ENCODE data around the gene RAI14. TPM values are rescaled to one million over a fixed set of nuclear protein-coding genes. Genes with fewer than 3 reads are reported as not detected.
A peak's percentile ranks its signal among the peaks of the same experiment; 100 is the strongest.

The RAI14 gene
- 10 to 100 TPM; 24.2 to 40.1 (median 28.0) TPM for total RNA-seq

DNA sequence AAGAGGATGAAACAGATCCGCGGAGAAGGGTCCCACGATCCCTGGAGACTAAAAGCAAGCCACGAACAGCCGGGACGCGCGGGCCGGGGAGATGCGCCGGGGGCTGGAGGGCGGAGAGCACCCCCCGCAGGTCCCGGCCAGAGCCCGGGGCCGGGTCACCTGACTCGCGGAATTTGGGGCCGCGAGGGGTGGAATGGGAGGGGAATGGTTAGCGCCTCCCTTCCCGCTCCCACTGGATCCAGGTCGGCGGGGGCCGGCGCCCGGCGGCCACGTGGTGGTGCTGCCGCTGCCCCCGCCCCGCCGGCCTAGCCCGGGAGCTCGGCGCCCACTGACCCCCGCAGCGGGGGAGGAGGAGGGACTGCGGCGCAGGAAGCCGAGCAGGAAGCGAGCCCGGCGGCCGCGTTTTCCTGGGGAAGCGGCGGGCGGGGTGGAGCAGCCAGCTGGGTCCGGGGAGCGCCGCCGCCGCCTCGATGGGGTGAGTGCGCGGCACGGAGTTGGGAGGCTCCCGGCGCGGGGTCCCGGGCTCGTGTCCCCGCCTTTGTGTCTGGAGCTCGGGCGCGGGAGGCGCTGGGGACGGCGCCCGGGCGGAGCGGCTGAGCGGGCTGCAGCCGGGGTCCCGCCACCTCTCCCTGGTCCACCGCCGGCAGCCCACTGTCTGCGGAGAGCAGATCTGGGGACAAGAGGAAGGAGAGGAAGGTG is at the start of gene RAI14:
Gene RAI14 (plus strand): TSS at position 328 of the 699 bp plus-strand sequence. CDS start 30,592 bp downstream, outside the sequence.
- Histone ChIP-seq H3K27me3 (no peaks in the 10 kb centered on the region), H3K9me3 (no peaks in the 10 kb centered on the region), H3K27ac (peak within 1 kb of the TSS; percentile 91), H3K4me1 (peaks cover 26% of the 10 kb centered on the region), H3K4me3 (peak within 1 kb of the TSS; percentile 91), H3K36me3 (no peaks in the 10 kb centered on the region)
- WGBS: 0% methylated on average over 11 of the region's 79 CpGs
- DNase-seq (ENCODE audit: low spot score in 2 of 2): peak; percentile 81 to 87
- TF ChIP-seq POLR2A (IDR thresholded peaks at IDR 0.05) (no peak), CTCF (IDR thresholded peaks at IDR 0.05) (peak in 1 of 2 donors; percentile 23), POLR2AphosphoS5 (IDR thresholded peaks at IDR 0.05) (peak in 1 of 3 donors; percentile 54), EP300 (IDR thresholded peaks at IDR 0.05) (no peak)

- TF ChIP-seq CTCF (IDR thresholded peaks at IDR 0.05) (no peak), EP300 (IDR thresholded peaks at IDR 0.05) (no peak), POLR2AphosphoS5 (IDR thresholded peaks at IDR 0.05) (no peak), POLR2A (IDR thresholded peaks at IDR 0.05) (no peak)
- no peak overlapping the region for H3K27ac ChIP-seq
- WGBS: 70% methylated on average over 3 of the region's 3 CpGs
- no peak overlapping the region for H3K4me3 ChIP-seq
- H3K4me1 ChIP-seq: peaks cover 13% of the 10 kb centered on the region
- no peaks in the 10 kb centered on the region for H3K27me3 ChIP-seq
- H3K36me3 ChIP-seq: no peaks in the 10 kb centered on the region
- DNase-seq (ENCODE audit: low spot score in 2 of 2): no peak
- H3K9me3 ChIP-seq: no peaks in the 10 kb centered on the region
These were observed 47.8 kb upstream of the RAI14 start for GRCh38 chr5:34608368-34608767.

DNA sequence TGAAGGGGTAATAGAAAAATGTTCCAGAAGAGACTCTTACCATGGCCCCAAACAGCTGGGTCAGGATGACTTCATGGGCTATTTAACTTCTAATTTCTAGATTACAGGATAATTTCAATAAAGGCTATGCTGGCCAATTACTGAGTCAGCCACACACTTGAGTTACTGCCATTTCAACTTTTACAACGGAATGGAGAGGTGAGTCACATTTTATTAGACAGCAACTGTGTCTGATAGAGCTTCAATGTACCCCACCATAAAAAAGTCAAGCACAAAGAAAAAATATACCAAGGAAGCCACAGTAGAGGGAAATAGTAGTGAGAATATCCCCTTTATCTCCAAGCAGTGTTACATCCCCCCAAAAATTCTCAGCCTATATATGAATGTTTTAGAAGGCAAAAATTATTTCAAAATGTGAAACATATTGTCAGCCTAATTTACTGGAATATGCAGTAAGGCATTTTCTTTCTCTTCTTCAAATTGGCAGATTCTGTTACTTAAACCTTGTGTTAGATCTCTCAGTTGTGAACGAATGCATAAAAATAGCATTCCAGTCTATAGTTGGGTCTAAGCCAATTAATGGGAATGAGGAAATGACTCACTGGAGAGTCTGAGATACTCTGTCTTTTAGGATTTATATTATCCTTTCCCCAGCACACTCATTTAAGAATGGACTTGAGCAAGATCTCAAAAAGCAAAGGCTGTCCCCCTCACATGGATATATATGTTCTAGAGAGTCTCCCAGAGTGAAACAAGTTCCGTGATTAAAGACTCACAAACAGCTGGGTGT is 47.1 kb upstream of the RAI14 start:
- Histone ChIP-seq H3K36me3 (no peaks in the 10 kb centered on the region), H3K4me3 (no peak overlapping the region), H3K4me1 (peaks cover 13% of the 10 kb centered on the region), H3K27me3 (no peaks in the 10 kb centered on the region), H3K9me3 (no peaks in the 10 kb centered on the region), H3K27ac (peak overlapping the region; percentile 34)
- DNase-seq (ENCODE audit: low spot score in 2 of 2): no peak
- TF ChIP-seq POLR2A (IDR thresholded peaks at IDR 0.05) (no peak), CTCF (IDR thresholded peaks at IDR 0.05) (no peak), EP300 (IDR thresholded peaks at IDR 0.05) (no peak), POLR2AphosphoS5 (IDR thresholded peaks at IDR 0.05) (no peak)
- WGBS: 14% methylated on average over 3 of the region's 3 CpGs

- DNase-seq (ENCODE audit: low spot score in 2 of 2): no peak
- Histone ChIP-seq H3K36me3 (no peaks in the 10 kb centered on the region), H3K9me3 (no peaks in the 10 kb centered on the region), H3K4me3 (no peak overlapping the region), H3K27me3 (no peaks in the 10 kb centered on the region), H3K4me1 (peaks cover 13% of the 10 kb centered on the region), H3K27ac (no peak overlapping the region)
- TF ChIP-seq POLR2A (IDR thresholded peaks at IDR 0.05): no peak
- no peak for TF ChIP-seq POLR2AphosphoS5 (IDR thresholded peaks at IDR 0.05)
- no peak for TF ChIP-seq EP300 (IDR thresholded peaks at IDR 0.05)
- TF ChIP-seq CTCF (IDR thresholded peaks at IDR 0.05): no peak
- WGBS: 86% methylated on average over 6 of the region's 6 CpGs
These were observed 46.1 kb upstream of the RAI14 start for GRCh38 chr5:34609951-34610441.

DNA sequence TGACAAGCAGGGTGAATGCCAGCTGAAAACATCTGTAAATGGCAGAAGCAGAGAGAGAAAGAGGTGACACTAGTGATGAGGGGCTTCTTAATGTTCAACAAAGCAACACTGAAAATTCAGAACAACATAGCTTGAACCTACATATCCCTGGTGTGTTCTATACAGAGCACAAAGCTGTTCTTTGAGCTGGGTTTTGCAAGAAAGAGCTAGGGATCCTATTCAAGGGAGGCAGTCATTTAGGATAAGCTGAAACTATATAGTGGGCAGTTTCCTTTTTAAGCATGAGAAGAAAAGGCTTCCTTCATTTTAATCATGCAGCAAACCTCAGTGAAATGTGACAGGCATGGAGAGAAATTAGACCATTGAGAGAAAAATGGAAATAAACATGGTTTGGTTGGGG is 45.6 kb upstream of the RAI14 start:
- H3K9me3 ChIP-seq: no peaks in the 10 kb centered on the region
- no peak for TF ChIP-seq POLR2AphosphoS5 (IDR thresholded peaks at IDR 0.05)
- TF ChIP-seq CTCF (IDR thresholded peaks at IDR 0.05): no peak
- no peak for TF ChIP-seq POLR2A (IDR thresholded peaks at IDR 0.05)
- TF ChIP-seq EP300 (IDR thresholded peaks at IDR 0.05): no peak

More for the DNA sequence above, 45.6 kb upstream of the RAI14 start:
- Histone ChIP-seq H3K4me3 (no peak overlapping the region), H3K4me1 (peaks cover 13% of the 10 kb centered on the region), H3K36me3 (no peaks in the 10 kb centered on the region), H3K27me3 (no peaks in the 10 kb centered on the region), H3K27ac (no peak overlapping the region)
- no peak for DNase-seq (ENCODE audit: low spot score in 2 of 2)
